Subcutaneous abdominal adipose tissue (tissue), 5 donors: Measurements from ENCODE around the gene USP4.

Experiments used
- H3K27ac ChIP-seq: one replicate; pipeline ENCODE4 v1.7.0; 2013; ENCODE audit warnings: low read depth, mild to moderate bottlenecking, inconsistent platforms, low read length, moderate library complexity
- H3K27me3 ChIP-seq, 5 donors: one replicate each; pipeline ENCODE4 v1.7.0; 2013; ENCODE audit warnings: low read length in 5 of 5, inconsistent platforms in 1 of 5; ENCODE audit not compliant: control insufficient read depth in 5 of 5, insufficient read depth in 4 of 5
- H3K36me3 ChIP-seq, 5 donors: one replicate each; pipeline ENCODE4 v1.7.0; 2013; ENCODE audit warnings: low read length in 5 of 5; ENCODE audit not compliant: control insufficient read depth in 5 of 5, insufficient read depth in 5 of 5
- H3K4me1 ChIP-seq, 5 donors: one replicate each; pipeline ENCODE4 v1.7.0; 2013; ENCODE audit warnings: low read length in 5 of 5, mild to moderate bottlenecking in 3 of 5, moderate library complexity in 1 of 5; ENCODE audit not compliant: control insufficient read depth in 5 of 5, insufficient read depth in 5 of 5
- H3K4me3 ChIP-seq, 5 donors: one replicate each; pipeline ENCODE4 v1.7.0; 2013; ENCODE audit warnings: low read length in 5 of 5, low read depth in 1 of 5
- H3K9ac ChIP-seq, 5 donors: one replicate each; pipeline ENCODE4 v1.7.0; 2013; ENCODE audit warnings: low read length in 5 of 5, mild to moderate bottlenecking in 4 of 5, moderate library complexity in 3 of 5
- H3K9me3 ChIP-seq, 5 donors: one replicate each; pipeline ENCODE4 v1.7.0; 2013; ENCODE audit warnings: low read length in 5 of 5; ENCODE audit not compliant: control insufficient read depth in 5 of 5
- donor health status: healthy.
- donor health status: healthy.
- donor health status: healthy.
- donor health status: healthy.
- donor health status: healthy.

The USP4 gene

DNA sequence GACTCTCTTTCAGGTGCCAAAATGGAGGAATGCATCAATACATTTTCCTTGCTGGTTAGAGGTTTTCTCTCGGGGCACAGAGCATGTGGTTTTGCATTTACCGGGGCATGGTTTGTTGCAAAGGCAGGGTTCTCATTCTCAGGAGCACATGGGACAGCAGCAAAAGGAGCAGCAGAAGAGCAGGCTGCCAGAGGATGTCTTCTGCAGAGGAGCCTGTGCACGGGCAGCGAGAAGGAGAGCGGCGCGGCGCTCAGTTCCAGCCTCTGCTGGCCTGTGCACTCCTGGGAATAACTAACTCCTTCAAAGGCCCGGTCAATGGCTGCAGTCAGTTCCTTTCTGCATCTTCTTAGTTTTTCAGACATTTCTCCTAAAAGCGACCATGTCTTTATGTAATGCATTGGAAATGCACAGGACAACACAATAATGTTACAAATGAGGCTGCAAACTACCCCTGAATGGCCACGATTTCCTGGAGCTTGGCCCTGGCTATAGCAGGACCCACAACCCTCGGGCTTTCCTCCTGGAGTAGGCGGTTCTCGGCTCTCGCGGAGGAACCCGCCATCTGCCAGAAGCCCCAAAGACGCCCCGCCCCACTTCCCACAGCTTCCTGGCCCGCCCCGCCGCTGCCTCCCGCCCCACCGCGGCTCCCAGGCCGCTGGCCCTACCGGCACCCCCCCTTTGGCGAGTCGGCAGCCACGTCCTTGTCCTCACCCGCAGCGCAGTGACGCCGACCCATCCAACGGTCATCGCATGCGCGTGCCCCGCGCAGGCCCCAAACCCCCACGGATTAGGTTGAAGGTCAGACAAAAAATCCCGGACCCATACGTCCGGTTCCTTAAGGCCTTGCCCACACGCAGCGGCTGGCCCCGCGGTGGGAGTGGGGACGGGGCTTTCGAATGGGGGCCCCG is 63.1 kb downstream of the USP4 start, which contains the start of gene C3orf62:
TSS of gene C3orf62 (minus strand) at position 758 of the 908 bp plus-strand sequence. CDS start at position 398, 360 bp downstream.
- Histone ChIP-seq H3K27ac (peak within 1 kb of the TSS; percentile 98), H3K36me3 (peaks cover 0 to 19% (median 11%) of the 10 kb centered on the region in 5 donors)

DNA sequence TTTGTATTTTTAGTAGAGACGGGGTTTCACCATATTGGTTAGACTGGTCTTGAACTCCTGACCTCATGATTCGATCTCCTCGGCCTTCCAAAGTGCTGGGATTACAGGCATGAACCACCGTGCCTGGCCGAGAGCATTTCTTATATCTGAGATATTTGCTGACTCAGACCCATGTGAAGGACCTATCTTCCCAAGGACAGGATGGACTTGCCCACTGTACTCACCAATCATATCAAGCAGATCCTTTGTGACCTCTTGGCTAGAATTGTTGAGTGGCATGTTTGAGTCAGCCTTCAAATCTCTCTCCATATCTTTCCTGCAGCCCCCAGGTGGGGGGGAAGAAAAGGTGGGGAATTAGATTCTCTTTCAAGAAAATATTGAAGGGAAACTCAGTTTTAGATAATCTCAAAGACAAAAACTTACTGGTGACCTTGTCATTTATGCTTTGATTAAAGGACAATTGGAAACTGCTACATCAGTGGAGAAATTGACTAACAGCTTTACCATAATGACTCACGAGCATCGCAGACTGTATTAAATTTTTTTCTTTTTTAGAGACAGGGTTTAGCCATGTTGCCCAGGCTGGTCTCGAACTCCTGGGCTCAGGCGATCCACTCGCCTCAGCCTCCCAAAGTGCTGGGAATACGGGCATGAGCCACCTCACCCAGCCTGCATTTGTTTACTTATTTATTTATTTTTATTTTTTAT is 65.9 kb downstream of the USP4 start:
- Histone ChIP-seq H3K9me3 (no peaks in the 10 kb centered on the region), H3K36me3 (peaks cover 0 to 9% (median 6%) of the 10 kb centered on the region in 5 donors), H3K9ac (no peak overlapping the region), H3K27ac (no peak overlapping the region), H3K4me3 (no peak overlapping the region), H3K27me3 (no peaks in the 10 kb centered on the region), H3K4me1 (peaks cover 7 to 40% (median 34%) of the 10 kb centered on the region in 5 donors)

More for the DNA sequence above, 63.1 kb downstream of the USP4 start, which contains the start of gene C3orf62:
- H3K9ac ChIP-seq = peak within 1 kb of the TSS; percentile 69 to 90 (median 80)
- H3K27me3 ChIP-seq = no peaks in the 10 kb centered on the region
- peak within 1 kb of the TSS; percentile 49 to 79 (median 67) for H3K4me3 ChIP-seq
- H3K4me1 ChIP-seq = peaks cover 12 to 40% (median 39%) of the 10 kb centered on the region in 5 donors
- H3K9me3 ChIP-seq = no peaks in the 10 kb centered on the region

DNA sequence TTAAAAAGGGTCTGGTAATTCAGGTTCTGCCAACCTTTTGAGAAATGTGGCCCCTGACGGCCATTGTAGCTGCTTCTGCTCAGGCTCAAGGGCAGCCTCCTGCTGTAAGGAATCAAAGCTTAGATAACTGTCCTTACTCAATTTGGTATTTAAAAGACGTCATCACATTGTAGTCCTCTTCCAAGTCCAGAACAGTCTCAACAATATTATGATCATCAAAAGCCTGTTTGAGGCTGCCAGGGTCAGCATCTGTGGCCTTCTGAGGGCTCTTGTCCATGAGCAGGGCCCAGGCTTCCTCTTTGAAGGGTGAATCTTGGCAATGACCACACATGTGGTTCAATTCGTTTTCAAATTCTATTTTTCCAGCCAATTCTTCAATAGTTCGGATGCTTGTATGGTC is 68.8 kb downstream of the USP4 start:
- Histone ChIP-seq H3K27ac (peak overlapping the region; percentile 1), H3K36me3 (peaks cover 0 to 10% (median 0%) of the 10 kb centered on the region in 5 donors), H3K4me1 (peaks cover 5 to 24% (median 19%) of the 10 kb centered on the region in 5 donors), H3K9ac (no peak overlapping the region), H3K27me3 (no peaks in the 10 kb centered on the region), H3K9me3 (no peaks in the 10 kb centered on the region), H3K4me3 (no peak overlapping the region)

DNA sequence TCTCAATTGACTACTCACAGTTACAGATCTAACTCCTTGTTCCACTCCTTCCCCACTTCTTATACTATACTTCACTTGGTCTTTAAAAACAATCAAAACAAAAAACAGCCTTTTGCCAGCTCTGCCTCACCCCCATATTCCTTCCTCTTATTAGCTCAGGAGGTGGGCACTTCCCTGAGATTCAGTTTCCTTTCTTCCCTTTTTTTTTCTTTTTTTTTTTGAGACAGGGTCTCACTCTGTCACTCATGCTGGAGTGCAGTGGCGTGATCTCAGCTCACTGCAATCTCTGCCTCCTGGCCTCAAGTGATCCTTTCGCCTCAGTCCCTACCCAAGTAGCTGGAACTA is 69.7 kb downstream of the USP4 start:
- no peak overlapping the region for H3K4me3 ChIP-seq
- no peak overlapping the region for H3K9ac ChIP-seq
- peaks cover 0 to 10% (median 0%) of the 10 kb centered on the region in 5 donors for H3K36me3 ChIP-seq
- H3K27ac ChIP-seq = no peak overlapping the region
- peaks cover 8 to 21% (median 18%) of the 10 kb centered on the region in 5 donors for H3K4me1 ChIP-seq
- no peaks in the 10 kb centered on the region for H3K27me3 ChIP-seq
- no peaks in the 10 kb centered on the region for H3K9me3 ChIP-seq

DNA sequence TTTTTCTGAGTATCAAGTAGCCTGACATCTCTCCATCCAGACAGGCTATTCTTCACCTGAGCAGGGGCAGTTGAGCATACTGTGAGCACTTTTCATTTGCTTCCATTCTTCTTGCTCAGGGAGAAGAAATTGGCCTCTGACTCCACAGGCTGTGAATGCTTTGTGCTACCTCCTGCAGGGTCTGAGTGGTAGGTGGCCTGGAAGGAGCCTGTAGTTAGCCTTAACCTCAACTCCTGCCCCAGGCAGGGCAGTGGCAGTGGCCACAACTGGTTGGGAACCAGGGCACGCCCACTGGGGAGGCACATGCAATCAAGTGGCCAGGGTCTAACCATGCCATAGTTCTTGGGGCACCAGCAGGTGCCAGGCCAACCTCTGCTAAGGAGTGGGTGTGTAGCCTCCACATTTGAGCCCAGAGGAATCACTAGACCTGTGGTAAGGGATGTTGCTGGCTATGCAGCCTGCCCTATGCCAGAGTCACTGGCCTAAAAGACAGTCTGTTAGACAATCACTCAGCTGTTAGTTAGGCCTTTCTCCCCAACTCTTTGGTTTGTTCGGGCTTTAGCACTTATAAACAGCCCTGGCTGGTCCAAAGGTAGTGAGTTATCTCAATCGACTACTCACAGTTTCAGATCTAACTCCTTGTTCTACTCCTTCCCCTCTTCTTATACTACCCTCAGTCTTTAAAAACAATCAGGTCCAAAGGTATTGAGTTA is 70.3 kb downstream of the USP4 start:
- peaks cover 0 to 10% (median 0%) of the 10 kb centered on the region in 5 donors for H3K36me3 ChIP-seq
- no peak overlapping the region for H3K9ac ChIP-seq
- H3K27ac ChIP-seq = no peak overlapping the region
- H3K27me3 ChIP-seq = no peaks in the 10 kb centered on the region
- no peak overlapping the region for H3K4me3 ChIP-seq
- no peaks in the 10 kb centered on the region for H3K9me3 ChIP-seq
- H3K4me1 ChIP-seq = peaks cover 8 to 21% (median 18%) of the 10 kb centered on the region in 5 donors

DNA sequence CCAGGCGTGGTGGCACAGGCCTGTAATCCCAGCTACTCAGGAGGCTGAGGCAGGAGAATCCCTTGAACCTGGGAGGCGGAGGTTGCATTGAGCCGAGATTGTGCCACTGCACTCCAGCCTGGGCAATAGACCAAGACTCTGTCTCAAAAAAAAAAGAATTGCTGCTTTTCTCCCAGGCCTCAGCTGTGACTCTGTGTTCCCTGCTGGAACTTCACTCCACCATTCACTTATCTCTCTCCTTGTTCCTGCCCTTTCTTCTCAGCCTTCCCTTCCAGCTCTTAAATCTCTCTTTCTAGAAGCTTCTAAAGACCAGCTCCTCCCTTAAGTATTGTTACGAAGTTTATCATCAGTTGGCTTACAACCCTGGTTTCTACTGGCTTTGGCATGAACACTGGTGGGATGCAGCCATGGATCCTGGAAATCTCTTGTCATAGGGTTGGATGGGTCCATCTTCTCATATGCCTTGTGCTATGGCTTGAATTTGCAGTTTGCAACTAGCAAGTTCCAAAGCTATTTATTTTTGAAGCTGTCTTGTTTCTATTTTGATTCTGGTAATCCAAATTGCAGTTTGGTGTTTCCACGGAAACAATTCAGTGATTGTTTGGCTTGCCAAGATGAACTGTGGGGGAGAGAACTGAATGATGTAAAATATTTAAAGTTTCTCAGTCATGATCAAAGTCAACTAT is 73.3 kb downstream of the USP4 start:
- Histone ChIP-seq H3K9me3 (no peaks in the 10 kb centered on the region), H3K27me3 (no peaks in the 10 kb centered on the region), H3K4me3 (no peak overlapping the region), H3K9ac (peak overlapping the region in 1 of 5 donors; percentile 38), H3K27ac (peak overlapping the region; percentile 72), H3K36me3 (peaks cover 0 to 10% (median 0%) of the 10 kb centered on the region in 5 donors), H3K4me1 (peaks cover 8 to 21% (median 18%) of the 10 kb centered on the region in 5 donors)

DNA sequence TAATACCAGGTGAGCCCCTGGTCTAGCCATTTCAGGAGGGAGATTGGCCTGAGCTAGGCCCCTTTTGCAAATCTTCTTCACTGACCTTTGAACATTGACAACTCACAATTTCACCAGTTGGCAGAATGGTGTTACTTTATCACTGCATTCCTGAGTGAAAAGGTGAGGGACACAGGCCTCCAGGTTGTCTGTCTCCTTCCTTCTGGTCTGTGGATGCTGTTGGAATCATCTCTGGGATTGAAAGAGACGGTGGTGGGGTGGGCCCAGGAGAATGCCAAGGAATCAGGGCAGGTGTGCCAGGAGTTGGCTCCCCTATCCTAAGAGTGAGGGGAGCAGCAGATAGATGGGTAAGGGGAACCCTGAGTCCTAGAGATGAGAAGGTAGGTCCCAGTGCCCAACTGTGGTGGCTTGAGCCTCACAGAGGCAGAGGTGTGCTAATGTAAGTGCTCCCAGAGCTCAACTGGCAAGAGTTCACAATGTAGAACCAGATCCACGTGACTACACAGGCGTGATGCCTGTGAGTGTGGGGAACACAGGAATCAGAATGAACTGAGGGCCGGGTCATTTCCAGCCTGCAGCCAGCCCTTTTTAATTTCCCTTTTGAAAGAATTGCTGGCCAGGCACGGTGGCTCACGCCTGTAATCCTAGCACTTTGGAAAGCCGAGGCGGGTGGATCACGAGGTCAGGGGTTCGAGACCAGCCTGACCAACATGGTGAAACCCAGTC is 74.0 kb downstream of the USP4 start:
- peaks cover 8 to 18% (median 17%) of the 10 kb centered on the region in 5 donors for H3K4me1 ChIP-seq
- H3K9me3 ChIP-seq = no peaks in the 10 kb centered on the region
- peaks cover 0 to 10% (median 0%) of the 10 kb centered on the region in 5 donors for H3K36me3 ChIP-seq
- H3K9ac ChIP-seq = no peak overlapping the region
- peak overlapping the region; percentile 72 for H3K27ac ChIP-seq
- H3K4me3 ChIP-seq = no peak overlapping the region
- no peaks in the 10 kb centered on the region for H3K27me3 ChIP-seq

DNA sequence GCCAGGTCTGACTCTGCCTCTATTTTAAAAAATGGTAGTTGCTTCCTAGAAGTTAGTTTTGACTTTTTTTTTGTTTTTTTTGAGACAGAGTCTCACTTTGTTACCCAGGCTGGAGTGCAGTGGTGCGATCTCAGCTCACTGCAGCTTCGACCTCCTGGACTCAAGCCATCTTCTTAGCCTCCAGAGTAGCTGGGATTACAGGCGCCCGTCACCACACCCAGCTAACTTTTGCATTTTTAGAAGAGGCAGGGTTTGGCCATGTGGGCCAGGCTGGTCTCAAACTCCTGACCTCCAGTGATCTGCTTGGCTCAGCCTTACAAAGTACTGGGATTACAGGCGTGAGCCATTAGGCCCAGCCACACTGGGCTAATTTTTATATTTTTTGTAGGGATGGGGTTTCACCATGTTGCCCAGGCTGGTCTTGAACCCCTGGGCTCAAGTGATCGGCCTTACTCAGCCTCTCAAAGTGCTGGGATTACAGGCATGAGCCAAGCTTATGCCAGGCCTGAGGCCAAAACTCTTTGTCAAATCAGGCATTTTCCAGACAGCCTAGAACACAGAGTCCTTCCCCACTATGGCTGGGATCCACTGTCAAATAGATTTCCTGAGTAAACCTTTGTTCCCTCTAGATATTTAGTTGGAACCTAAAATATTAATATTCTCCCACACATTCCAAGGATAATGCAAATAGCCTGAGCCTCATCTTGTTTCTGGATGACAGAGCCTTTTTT is 76.5 kb downstream of the USP4 start:
- H3K4me1 ChIP-seq = peaks cover 9 to 21% (median 15%) of the 10 kb centered on the region in 5 donors

More for the DNA sequence above, 76.5 kb downstream of the USP4 start:
- no peaks in the 10 kb centered on the region for H3K27me3 ChIP-seq
- no peaks in the 10 kb centered on the region for H3K9me3 ChIP-seq
- no peaks in the 10 kb centered on the region for H3K36me3 ChIP-seq
- no peak overlapping the region for H3K4me3 ChIP-seq
- peak overlapping the region; percentile 32 for H3K27ac ChIP-seq
- no peak overlapping the region for H3K9ac ChIP-seq
